HG03460 (cell line): Measurements from ENCODE around the gene FYN.
"Not testable (repeated sequence)": the region's sequence is repeated elsewhere in the genome, so short reads cannot be mapped to it uniquely, and the experiment has no call there.

ENCODE experiments used
- ATAC-seq: cut with Tn5 transposase; IDR thresholded peaks from one replicate; pipeline ENCODE4 v1.9.1; 2021; ENCODE audit not compliant: unreplicated experiment

The FYN gene

GRCh38 chr6:111642463-111643158, 230.6 kb downstream of the FYN start:
- peak; percentile 86 for ATAC-seq

- ATAC-seq, result no peak
Observed at GRCh38 chr6:111639266-111639665, 234.0 kb downstream of the FYN start.

GRCh38 chr6:111634981-111635380, 238.3 kb downstream of the FYN start:
- not testable (repeated sequence) for ATAC-seq

- ATAC-seq, result no peak
Observed at GRCh38 chr6:111633822-111634221, 239.4 kb downstream of the FYN start.

- ATAC-seq, result no peak
Observed at GRCh38 chr6:111632468-111633247, 240.6 kb downstream of the FYN start.

- ATAC-seq, result no peak
Observed at GRCh38 chr6:111631903-111632460, 241.3 kb downstream of the FYN start.

- no peak for ATAC-seq
Observed at GRCh38 chr6:111631018-111631417, 242.2 kb downstream of the FYN start.

- ATAC-seq, result no peak
Observed at GRCh38 chr6:111628142-111628850, 245.0 kb downstream of the FYN start.

GRCh38 chr6:111626441-111626840, 246.8 kb downstream of the FYN start:
- ATAC-seq, result no peak

GRCh38 chr6:111625461-111626391, 247.5 kb downstream of the FYN start:
- ATAC-seq, result no peak

GRCh38 chr6:111625099-111625416, 248.2 kb downstream of the FYN start:
- no peak for ATAC-seq

- no peak for ATAC-seq
Observed at GRCh38 chr6:111624401-111625098, 248.7 kb downstream of the FYN start.

- no peak for ATAC-seq
Observed at GRCh38 chr6:111623046-111623718, 250.1 kb downstream of the FYN start.

GRCh38 chr6:111620169-111620568, 253.1 kb downstream of the FYN start:
- ATAC-seq, result no peak

GRCh38 chr6:111618407-111618806, 254.8 kb downstream of the FYN start:
- no peak for ATAC-seq

GRCh38 chr6:111617149-111617548, 256.1 kb downstream of the FYN start:
- no peak for ATAC-seq

- ATAC-seq, result no peak
Observed at GRCh38 chr6:111615916-111616612, 257.2 kb downstream of the FYN start.

- ATAC-seq, result no peak
Observed at GRCh38 chr6:111614833-111615582, 258.2 kb downstream of the FYN start.
